WI38 (cell line): ENCODE data around the gene FHDC1.

Source experiments
- H3K4me3 ChIP-seq: 2 replicates; pipeline ENCODE4 v1.5.1; 2011; ENCODE audit warnings: low read depth, mild to moderate bottlenecking, control low read depth, low read length
- CTCF ChIP-seq: IDR thresholded peaks from 2 replicates; pipeline ENCODE4 v1.5.1; 2012; ENCODE audit warnings: low read depth, mild to moderate bottlenecking, control low read depth, low read length

FHDC1 gene

DNA sequence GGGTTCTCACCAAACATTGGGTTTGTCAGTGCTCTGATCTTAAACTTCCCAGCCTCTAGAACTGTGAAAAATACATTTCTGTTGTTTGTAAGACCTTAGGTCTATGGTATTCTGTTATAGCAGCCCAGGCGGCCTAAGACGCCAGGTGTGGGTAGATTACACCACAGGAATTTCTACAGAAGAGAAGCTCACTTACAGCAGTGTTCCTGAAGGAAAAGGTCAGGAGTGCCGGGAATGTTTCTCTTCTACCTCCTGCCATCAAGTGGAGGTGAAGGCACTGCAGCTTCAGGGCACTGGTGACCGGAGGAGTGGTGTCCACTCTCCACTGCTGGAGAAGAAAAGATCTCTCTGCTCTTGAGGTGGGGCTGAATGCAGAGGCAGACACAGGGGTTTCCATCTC, 45.7 kb downstream of the FHDC1 start:
- no peak overlapping the region for H3K4me3 ChIP-seq
- TF ChIP-seq CTCF: no peak

DNA sequence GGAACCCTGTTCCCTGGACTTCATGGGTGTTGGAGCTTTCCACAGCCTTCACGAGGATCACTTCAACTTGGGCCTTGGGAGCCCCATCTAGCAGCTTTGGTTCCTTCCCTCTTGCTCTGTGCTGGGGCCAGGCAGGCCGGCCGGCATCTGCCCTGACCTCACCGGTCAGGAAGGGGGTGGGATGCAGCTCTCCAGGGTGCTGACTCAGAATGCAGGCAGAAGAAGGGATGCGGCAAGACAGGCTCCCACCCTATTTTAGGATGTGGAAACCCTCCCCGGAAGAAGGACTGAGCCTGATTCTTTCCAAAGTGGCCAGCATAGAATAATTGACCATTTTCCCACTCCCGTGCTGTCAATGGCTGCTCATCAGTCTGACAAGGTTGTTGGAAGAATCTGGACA, 47.1 kb downstream of the FHDC1 start:
- H3K4me3 ChIP-seq: no peak overlapping the region
- no peak for TF ChIP-seq CTCF

DNA sequence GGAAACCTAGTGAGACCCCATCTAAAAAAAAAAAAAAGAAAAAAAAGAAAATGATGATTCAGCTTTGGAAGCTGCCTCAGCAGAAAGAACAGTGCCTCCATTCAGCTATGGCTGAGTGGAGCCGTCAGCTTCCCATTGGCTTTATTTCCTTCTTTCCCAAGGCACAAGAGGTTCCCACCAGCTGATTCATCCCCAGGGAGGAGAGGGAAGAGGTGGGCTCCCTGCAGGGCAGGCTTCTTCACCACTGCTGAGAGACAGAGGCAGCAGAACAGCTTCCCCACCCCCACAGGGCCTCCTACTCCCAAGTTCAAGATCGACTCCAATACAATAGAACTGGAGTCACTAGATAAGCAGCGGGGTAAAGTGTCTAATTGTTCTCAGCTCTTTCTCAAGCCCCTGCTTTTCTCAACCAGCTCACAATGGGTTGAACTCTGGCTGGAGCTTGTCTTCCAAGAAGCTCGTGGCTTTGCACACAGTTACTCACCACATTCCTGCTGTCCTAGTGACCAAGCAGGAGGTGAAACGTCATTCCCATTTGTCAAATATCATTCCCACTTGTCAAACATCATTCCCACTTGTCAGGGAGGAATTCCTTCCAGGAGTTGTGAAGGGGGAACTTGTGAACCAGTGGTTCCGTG, 47.8 kb downstream of the FHDC1 start:
- no peak overlapping the region for H3K4me3 ChIP-seq
- no peak for TF ChIP-seq CTCF

DNA sequence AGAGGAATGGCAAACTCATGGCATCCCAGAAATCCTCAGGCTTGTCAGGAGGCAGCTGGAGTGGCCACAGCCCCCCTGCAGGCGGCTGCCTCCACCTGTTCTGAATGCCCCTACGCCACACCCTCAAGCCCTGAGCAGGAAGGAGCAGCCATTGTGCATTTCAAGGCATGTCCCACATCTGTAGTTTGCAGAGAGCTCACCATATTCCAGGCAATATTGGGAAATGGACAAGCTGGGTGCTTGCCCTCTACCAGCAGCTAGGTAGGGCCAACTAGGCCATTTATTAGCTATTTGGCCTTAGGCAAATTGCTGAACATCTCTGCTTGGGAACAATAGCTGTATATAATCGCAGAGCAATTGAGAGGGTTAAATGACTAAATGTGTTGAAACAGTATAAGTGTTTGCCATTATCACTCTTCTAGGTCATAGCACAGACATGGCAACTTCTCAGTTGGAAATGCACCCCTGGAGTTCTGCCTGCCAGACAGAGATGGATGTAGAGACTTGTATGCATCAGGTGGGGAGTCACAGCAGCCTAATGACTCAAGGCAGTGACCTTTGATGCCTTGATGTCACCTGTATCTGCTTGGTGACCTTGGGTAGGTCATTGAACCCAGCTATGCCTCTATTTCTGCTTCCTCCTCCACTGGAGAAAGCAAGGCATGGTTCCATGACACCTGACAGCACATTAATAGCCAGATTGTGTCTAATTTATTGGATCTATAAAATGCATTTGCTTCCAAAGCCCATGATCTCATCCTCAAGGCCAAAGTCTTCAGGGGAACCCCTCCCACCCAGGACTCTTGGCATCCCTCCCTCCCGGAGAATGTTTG, 52.8 kb downstream of the FHDC1 start:
- H3K4me3 ChIP-seq: no peak overlapping the region
- no peak for TF ChIP-seq CTCF

DNA sequence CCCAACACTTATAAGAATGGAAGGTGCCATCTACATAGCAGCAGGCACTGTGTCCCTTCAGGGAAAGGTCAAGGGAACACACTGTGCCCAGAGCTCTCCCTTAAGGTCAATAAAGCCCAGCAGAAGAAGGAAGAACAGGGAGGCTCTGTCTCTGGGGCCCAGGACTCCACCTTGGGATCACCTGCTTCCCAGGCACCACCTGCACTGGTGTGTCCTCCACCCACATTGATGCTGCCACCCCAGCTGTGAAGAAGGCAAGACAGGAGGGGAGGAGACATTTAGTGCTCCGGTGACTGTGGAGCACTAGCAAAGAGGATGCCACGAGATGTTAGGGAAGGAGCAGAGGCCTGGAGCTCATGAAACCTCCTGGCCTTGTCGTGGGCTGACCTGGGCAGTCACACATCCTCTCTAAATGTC, 53.4 kb downstream of the FHDC1 start:
- H3K4me3 ChIP-seq: no peak overlapping the region
- TF ChIP-seq CTCF: no peak

GRCh38 chr4:152990471-152991131, 54.5 kb downstream of the FHDC1 start:
- TF ChIP-seq CTCF: no peak
- no peak overlapping the region for H3K4me3 ChIP-seq

- TF ChIP-seq CTCF: no peak
- H3K4me3 ChIP-seq: no peak overlapping the region
These were observed 55.3 kb downstream of the FHDC1 start for GRCh38 chr4:152991398-152991797.
